ENCODE results near the gene RPL11.
"Not testable (repeated sequence)": the region's sequence is repeated elsewhere in the genome, so short reads cannot be mapped to it uniquely, and the experiment has no call there.

The RPL11 gene

GRCh38 chr1:23684415-23684814, 7.2 kb upstream of the RPL11 start:
- no peak for DNase-seq

DNA sequence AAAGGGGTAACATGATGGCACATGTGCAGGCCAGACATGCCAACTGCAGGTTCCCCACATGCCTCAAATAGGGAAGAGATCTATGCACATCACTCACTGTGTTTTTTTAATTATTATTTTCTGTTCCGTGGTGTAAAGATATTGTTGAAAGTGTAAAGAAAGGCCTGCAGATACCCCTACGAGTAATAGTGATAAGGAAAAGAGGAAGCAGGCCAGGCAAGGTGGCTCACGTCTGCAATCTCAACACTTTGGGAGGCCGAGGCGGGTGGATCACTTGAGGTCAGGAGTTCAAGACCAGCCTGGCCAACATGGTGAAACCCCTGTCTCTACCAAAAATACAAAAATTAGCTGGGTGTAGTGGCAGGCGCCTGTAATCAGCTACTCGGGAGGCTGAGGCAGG, 6.4 kb upstream of the RPL11 start:
- DNase-seq: not testable (repeated sequence)

DNA sequence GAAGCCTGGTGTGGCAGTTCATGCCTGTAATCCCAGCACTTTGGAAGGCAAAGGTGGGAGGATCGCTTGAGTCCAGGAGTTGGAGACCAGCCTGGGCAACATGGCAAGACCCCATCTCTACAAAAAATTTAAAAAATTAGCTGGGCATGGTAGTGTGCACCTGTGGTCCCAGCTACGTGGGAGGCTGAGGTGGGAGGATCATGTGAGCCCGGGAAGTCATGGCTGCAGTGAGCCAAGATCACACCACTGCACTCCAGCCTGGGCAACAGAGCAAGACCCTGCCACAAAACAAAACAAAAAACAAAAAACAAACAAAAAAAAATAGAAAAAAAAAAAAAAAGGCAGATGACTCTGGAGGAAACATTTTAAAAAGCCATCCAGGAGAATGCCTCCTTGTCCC, 3.9 kb upstream of the RPL11 start:
- not testable (repeated sequence) for DNase-seq

- DNase-seq: not testable (repeated sequence)
These were observed 3.3 kb upstream of the RPL11 start for GRCh38 chr1:23688281-23688680.

- DNase-seq: no peak
These were observed 784 bp downstream of the RPL11 start for GRCh38 chr1:23692308-23692871.

GRCh38 chr1:23693599-23693998, 2.0 kb downstream of the RPL11 start:
- DNase-seq: no peak

GRCh38 chr1:23694371-23694770, 2.8 kb downstream of the RPL11 start:
- DNase-seq: no peak

GRCh38 chr1:23695667-23696066, 4.1 kb downstream of the RPL11 start:
- no peak for DNase-seq

DNA sequence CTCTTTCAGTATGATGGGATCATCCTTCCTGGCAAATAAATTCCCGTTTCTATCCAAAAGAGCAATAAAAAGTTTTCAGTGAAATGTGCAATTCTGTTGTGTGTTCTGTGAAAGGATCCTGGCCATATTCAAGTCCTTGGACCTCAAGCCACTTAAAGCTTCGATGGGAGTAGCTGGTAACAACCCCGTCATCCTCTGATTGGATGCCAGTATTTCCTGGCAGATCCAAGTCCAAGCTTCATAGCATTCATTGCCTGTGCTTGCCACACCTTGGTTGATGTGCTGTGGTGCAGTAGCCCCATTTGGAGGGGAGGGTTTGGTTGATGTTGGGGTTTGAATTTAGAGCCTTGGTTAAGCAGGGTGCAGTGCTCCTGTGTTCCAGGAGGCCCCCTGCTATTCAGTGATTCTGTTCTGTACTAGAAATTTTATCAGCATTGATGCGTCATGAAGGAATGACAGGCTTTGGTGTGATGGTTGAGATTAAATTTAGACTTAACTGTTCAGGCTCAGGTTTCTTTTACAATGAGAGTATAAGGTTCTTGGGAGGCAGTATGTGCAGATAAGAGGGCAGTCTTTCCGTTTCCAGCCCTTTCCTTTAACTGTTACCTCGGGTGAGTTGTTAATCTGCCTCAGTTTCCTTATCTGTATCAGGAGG, 4.9 kb downstream of the RPL11 start:
- DNase-seq: no peak

- no peak for DNase-seq
These were observed 6.9 kb downstream of the RPL11 start for GRCh38 chr1:23698466-23698865.

DNA sequence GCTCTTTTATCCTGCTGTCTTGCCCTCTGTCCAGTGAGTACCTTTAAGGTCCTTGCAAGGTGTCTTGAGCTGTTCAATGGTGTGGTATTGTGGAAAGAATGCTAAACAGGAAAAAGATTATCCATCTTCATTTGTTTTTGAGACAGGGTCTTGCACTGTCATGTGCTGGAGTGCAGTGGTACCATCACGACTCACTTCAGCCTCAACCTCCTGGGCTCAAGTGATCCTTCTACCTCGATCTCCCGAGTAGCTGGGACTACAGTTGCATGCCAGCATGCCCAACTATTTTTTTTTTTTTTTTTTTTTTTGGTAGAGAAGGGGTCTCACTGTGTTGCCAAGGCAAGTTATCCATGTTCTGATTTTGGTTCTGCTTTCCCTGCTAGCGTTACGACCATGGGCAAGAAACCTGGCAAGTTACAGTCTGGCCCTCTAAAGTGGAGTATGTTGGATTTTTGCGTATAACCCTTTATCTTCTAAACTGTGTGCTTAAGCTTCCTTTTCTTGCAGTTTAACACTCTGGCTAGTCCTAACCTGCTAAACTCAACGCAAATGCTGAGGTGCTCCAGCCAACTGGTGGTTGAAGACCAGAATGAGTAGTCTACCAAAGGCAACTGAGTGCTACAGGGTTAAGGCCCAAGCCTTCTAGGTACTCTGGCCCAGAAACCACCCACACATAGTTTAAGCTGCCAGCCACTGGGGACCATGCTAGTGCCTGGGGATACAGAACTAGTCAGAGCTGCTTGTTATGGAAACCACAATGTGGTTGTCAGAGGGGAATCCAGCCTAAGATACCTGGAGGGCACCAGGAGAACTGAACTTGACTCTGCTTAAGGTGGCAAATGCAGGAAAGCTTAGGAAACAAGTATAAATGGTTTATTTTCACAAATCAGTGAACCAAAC, 7.9 kb downstream of the RPL11 start:
- DNase-seq: no peak

- no peak for DNase-seq
These were observed 9.7 kb downstream of the RPL11 start for GRCh38 chr1:23701310-23701709.

DNA sequence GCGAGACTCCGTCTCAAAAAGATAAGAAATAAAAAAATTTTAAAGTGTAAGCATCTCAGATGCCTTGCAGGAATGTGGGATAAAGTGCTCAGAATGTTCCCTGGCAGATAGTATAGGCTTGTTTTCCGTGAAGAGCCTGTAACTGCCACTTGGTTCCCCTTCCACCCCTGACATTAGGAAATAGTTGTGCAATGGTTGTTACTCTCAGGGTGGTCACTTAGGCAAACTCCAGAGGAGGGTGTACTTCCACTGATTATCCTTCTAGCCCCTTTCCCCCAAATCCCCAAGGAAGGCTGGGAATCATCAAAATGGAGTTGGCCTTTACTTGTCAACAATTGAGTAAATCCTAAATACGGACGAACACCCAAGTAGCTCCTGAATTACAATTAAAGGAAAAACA, 10.4 kb downstream of the RPL11 start:
- no peak for DNase-seq

DNA sequence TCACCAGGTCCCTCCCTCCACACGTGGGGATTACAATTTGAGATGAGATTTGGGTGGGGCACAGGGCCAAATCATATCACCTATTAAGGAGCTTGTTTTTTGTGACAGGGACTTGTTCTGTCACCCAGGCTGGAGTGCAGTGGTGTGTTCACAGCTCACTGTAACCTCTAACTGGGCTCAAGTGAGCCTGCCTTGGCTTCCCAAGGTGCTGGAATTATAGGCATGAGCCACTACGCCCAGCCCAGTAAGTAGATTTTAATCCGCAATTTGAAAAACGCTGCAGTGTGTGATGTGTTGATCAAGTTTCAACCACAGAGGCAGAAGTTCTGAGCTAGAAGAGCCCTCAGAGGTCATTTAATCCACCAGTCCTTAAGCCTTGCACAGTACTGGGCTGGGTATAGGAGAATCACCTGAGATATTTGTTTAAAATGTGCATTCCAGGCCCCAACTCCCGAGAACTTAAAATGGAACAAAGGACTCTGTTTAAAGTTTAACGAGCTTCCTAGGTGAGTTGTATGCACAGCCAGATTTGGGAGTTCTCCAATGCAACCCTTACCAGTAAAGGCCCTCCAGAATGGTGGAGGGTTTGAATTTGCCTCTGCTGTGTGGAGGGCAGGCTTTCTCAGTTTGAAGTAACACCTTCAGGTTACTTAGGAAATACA, 13.4 kb downstream of the RPL11 start:
- peak in 1 of 51 donors; percentile 3 for DNase-seq

GRCh38 chr1:23709229-23709628, 17.6 kb downstream of the RPL11 start:
- no peak for DNase-seq

GRCh38 chr1:23718482-23718881, 26.9 kb downstream of the RPL11 start:
- no peak for DNase-seq

DNA sequence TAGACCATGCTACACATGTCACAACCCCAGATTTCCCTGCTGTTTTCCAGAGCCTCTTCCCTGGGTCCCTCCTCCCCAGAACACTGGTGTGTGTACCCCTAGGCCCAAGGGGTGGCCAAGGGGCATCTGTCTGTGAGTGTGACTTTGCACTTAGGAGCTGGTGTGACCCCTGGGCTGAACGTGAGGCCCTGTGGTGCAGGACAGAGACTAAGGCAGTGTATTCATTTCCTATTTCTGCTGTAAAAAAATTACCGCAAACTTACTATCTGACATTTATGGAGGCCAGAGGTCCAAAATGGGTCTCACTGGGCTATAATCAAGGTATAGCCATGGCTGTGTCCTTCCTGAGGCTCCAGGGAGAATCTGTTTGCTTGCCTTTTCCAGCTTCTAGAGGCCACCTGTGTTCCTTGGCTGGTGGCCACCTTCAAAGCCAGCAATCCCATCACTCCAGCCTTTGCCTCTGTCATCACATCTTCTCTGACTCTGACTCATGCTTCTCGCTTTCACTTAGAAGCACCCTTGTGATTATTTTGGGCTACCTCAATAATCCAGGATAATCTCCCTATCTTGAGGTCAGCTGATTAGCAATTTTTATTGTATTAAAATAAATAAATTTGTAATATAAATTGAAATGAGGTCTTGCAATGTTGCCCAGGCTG, 27.7 kb downstream of the RPL11 start:
- no peak for DNase-seq

DNA sequence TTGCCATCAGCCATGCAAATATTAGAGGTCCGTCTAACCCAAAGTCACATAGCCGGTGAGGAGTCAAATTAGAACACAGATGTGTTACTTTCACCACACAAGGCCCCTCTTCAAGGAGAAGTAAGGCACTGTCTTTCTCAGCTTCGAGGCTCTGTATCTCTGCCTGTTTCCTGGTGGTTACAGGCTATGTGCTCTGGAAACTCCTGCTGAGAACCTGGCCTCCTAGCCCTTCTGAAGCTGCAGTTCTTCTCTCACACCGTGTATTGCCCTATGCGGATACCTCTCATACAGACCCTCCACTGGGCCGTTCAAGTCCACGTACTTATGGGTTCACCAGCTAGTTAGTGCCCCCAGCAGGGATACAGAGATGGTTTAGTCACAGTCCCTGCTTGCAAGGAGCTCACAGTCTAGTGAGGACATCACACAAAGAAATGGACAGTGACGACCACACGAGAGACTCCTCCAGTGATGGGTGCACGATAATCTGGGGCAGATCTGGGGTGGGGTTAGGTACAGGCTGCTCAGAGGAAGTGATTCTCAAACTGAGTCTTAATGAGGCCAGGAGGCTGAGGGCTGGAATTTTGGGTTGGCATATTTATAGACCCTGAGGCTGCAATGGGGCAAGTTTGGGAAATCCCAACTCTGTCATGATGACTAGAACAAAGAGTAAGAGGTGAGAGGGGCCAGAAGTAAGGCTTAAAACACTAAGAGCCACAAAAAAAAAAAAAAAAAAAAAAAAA, 28.8 kb downstream of the RPL11 start:
- no peak for DNase-seq

GRCh38 chr1:23722652-23723051, 31.0 kb downstream of the RPL11 start:
- DNase-seq: no peak

DNA sequence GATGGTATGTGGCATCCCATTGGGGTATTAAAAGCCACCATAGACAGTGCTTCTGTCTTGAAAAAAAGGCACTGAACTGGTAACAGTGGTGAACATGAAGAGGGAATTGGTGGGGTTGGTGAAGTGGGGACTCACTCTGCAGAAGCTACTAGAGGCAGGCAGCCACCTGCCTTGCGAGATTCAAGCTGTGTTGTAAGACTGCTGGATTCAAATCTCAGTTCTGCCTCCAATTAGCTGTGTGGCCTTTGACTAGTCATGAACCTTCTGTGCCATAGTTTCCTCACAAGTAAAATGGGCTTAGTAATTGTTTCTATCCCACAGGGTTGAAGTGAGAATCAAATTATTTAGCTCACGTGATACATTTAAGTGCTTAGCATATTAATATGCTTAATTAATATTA, 35.1 kb downstream of the RPL11 start:
- DNase-seq: no peak

GRCh38 chr1:23727362-23727811, 35.8 kb downstream of the RPL11 start:
- peak in 24 of 51 donors; percentile 4 to 52 (median 16) for DNase-seq
